ENCODE measurements around the gene MLC1.

MLC1 gene

DNA sequence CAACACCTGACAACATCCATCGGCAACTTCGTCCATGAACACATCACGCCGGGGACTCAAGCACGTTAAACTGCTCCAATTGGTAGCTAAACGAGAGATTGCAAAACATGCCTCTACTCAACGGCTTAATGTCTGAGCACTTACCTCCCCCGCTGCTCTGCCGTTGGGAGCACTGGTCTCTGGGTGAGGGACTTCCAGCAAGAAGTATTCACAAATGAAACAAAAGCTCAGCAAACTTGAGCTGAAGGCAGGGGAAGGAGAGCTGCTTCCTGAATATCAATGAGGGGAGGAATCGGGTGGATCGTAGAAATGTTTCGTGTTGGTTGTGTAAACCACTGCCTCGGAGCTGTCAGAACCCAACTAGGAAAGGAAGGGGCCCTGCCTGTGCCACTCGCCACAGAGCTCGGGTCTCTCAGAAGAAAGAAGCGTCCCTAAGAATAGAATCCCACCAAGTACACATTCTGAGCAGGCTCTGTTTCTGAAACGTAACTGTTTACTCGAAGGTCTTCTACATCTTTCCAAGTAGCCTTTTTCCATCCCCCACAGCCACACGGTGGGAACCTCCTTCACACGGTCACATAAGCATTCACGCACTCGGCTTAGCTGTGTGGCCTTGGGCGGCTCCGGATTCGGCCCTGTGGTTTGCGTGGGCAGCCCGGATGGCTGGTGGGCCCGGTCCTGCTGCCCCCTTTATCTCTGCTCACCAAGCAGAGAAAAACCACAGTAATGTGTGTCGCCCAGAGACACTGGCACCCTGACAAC, at the start of gene MLC1:
TSS of gene MLC1 (minus strand) at position 216 of the 762 bp plus-strand sequence. CDS start 524 bp downstream, outside the sequence.
- DNase-seq (ENCODE audit: low spot score) = no peak

- DNase-seq (ENCODE audit: low spot score) = no peak
Observed at GRCh38 chr22:50134481-50134880, 49.3 kb upstream of the MLC1 start.

- DNase-seq (ENCODE audit: low spot score) = no peak
Observed at GRCh38 chr22:50131894-50132293, 46.7 kb upstream of the MLC1 start.

DNA sequence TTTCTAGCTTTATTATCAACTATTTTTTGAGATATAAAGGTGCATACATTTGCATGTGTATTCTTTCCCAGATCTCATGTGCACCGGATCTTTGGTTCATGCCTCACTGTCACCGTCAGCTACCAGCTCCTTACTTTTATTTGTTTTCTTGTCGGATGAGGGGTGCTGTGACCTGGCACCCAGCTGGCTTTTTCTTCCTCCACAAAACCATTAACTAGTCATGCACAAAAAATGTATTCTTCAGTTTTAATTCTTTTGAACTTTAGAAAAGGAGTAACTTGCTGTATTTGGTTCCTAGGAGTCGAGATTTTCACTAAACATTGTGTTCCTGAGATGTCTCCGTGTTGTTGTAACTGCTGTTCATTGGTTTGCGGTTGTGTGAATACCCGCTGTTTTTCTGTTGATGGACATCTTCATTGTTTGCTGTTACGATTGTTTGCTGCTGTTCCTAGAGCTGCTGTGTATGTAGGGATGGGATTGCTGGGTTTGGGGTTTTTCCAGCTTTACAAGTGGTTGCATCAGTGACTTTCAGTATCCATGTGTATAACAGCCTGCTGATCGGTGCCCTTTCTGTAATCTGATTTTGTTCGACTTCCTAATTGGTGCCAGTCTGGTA, 44.0 kb upstream of the MLC1 start:
- no peak for DNase-seq (ENCODE audit: low spot score)

DNA sequence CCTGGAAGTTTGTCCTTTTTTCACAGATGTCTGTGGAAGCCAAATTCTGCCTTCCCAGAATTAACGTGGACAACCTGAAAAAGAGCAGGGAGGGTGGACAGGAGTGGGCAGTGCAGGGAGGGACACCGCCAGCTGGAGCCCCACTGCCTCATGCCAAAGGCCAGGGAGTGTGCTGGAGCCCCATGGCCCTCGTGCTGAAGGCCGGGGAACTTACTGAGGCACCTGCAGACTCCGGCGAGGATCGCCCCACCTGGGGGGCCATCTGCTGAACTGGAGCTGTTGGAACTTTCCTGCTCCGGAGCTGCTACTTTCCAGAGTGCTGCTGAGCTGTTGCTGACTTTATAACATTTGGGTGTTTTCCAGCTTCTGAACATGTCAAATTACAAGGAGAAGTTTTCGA, 39.8 kb upstream of the MLC1 start:
- no peak for DNase-seq (ENCODE audit: low spot score)

DNA sequence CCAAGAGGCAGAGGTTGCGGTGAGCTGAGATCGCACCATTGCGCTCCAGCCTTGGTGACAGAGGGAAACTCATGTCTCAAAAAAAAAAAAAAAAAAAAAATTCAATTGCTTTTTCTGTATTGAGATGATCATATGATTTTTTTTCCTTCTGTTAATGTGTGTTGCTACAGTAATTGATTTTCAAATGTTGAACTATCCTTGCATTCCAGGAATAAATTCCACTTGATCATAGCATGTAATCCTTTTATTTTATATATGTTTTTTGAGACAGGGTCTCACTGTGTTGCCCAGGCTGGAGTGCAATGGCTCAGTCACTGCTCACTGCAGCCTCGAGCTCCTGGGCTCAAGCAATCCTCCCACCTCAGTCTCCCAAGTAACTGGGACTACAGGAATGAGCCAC, 37.9 kb upstream of the MLC1 start:
- DNase-seq (ENCODE audit: low spot score) = no peak

DNA sequence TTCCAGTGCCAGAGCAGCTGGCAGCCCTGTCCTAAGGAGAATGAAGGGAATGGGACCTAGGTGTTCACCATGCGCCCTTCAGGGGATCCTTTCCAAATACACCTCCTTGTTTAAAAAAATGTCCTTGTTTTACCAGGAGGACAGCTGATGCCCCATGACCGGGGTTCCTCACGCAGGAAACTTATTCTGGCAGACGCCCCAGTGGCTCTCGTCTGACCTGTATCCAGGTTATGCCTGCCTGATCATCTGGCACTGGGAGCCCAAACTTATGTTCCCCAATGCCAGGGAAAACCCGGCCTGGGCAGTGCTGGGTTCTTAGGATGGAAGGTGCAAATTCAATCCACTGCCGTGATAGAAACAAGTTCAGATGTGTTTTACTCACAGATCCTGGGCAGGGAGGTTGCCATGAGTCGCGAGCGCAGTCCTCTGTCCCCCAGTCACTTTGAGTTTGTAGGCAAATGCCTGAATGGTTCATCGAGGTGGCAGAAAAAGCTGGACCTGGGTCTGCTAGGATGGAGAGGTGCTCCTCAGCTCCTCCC, 36.0 kb upstream of the MLC1 start:
- no peak for DNase-seq (ENCODE audit: low spot score)

DNA sequence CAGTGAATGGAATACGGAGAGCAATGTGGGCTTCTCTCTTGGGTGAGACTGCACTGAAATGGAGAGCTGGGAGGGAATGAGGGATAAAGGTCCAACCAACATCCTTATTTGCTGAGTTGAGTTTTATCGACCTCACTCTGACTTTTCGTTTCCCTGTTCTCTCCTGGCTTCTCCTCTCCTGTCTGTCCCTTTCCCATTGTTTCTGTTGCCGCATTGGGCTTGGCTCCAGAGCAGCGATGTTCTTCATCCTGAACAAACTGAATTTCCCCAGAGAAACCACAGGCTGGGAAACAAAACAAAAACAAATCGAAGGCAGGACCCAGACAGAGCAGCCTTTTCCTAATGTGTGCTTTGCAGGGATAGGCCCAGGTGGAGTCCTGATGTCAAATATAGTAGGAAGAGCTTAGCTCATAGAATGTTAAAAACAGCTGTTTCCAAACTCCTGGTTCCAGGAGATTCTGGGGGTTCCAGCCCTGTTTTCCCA, 34.6 kb upstream of the MLC1 start:
- DNase-seq (ENCODE audit: low spot score) = no peak

GRCh38 chr22:50119169-50119767, 34.0 kb upstream of the MLC1 start:
- no peak for DNase-seq (ENCODE audit: low spot score)

GRCh38 chr22:50118557-50119168, 33.4 kb upstream of the MLC1 start:
- DNase-seq (ENCODE audit: low spot score) = no peak

DNA sequence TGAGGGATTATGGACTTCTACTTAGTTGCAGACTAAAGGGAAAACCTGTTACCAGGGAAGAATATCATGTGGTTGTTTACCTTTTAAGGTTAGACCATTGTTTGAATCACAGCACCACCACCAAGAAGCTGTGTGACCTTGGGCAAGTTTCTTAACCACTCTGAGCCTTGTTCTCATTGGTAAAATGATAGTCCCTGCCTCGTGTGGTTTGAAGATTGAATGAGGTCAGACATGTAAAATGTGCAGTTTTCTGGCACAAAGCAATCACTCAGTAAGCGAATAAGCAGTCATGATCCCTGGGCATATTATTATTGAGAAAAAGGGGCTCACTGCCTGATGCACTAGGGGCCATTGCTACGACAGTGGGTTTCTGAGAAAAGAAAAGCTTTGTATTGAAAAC, 32.9 kb upstream of the MLC1 start:
- DNase-seq (ENCODE audit: low spot score) = no peak

DNA sequence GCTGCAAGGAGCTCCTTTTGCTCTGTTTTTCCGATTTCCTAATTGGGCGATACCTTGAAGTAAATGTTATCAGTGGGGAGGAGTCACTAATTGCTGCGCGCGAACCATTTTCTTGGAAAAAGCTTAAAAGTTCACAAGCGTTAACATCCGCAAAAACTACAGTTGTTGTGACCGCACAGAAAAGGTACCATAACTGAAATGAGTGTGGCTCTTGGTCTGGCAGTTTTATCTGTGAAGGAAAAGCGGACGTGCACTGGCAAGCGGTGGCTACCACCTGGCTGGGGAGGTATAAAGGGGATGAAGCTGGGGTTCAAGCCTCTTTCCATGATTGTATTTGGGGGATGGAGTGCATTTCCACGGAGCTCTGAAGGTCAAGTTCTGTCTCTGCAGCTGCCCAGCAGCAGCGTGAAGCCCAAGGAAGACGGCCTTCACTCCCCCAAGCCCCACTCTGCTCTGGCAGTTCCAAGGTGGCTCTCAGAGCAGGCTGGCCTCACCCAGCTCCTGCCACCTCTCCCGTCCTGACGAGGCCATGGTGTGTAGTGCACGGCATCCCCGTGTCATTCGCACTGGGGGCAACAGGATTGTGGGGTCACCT, 32.0 kb upstream of the MLC1 start:
- DNase-seq (ENCODE audit: low spot score) = no peak

GRCh38 chr22:50115693-50116092, 30.5 kb upstream of the MLC1 start:
- no peak for DNase-seq (ENCODE audit: low spot score)

- no peak for DNase-seq (ENCODE audit: low spot score)
Observed at GRCh38 chr22:50114221-50115021, 29.2 kb upstream of the MLC1 start.

DNA sequence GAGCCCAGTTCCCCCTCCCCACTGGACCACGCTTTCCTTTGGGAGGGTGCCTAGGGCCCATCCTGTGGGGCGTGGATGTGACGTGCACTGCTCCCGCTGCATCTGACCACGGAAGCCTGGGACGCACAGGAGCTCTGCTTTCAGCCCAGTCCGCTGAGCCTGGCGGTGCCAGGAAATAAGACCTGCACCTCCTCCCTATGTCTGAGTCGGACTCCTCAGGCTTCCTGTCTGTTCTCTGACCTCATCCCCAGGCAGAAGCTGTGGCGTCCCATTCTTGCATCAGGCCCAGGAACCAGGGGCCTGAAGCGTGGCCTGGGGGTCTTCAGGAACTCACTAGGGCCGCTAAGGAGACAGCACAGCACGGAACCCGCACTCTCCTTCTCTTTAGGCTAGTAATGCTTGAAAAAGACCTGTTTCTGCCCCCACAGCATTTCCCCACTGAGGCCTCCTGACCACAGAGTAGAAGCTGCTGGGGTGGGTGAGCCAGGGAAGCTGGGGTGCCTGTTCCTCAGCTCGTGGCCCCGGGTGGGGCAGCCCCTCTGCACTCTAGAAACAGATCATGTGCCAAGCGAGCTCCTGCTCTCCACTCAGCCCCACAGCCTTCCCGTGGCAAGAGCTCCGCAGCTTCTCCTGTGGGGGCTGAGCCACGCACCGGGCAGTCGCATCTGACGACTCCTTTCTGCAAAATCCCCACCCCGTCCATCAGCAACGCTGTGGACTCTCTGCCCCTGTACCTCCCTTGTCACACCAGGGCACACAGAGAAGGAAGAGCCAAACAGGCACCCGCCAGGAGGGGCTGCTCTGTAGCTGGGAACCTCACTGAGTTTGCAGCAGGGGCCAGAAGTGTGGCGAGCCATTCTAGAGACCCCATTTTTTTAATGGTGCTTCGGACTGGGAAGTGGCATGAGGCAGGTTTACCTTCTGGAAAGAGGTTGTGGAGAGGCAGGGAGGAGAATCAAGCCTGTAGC, 27.2 kb upstream of the MLC1 start:
- DNase-seq (ENCODE audit: low spot score) = no peak

- no peak for DNase-seq (ENCODE audit: low spot score)
Observed at GRCh38 chr22:50111056-50111455, 25.8 kb upstream of the MLC1 start.

GRCh38 chr22:50107529-50107928, 22.3 kb upstream of the MLC1 start:
- no peak for DNase-seq (ENCODE audit: low spot score)

DNA sequence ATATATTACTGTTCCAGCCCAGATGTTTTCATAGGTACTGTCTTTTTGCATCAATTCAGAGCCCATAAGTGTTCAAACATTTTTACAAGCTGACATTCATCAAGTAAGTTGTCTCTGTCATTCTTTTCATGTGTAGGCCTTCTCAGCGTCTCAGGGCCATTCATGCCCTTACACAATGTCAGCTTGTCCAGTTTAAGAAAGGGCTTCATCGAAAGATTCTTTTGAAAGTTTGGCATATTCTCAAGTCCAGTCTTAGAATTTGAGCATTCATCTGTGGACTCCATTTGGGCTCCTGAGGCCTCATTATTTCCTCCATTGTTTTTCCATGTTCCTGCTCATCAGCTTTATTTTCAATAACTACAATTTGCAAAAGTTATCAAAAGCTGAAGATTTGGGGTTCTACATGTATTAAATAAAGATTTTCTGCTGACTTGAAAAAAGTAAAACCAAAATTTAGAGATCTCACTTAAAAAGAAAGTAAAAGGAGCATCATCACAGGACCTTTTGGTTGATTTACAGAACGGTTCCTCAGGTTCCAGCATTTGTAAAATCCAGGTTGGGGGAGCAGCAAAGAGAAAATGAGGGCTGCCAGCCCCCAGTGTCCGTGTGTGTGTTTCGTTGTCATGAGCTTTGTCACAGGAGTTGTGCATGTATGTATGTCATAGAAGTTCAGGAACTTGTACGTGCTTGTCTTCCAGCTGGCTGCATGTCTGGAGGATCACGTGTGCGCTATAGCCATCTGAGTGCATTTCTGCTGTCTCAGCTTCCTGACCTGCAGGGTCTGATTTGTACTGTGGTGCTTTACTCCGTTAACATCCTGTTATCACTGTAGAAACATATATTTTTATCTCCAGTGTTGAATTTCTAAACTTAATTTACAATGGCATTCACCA, 20.2 kb upstream of the MLC1 start:
- no peak for DNase-seq (ENCODE audit: low spot score)

GRCh38 chr22:50104141-50104544, 18.9 kb upstream of the MLC1 start:
- no peak for DNase-seq (ENCODE audit: low spot score)

All from left forelimb (tissue), 1 donor.